LNCaP clone FGC (cell line): ENCODE measurements around the gene PRKCQ.

ENCODE experiments used
- DNase-seq: peaks from one replicate; pipeline ENCODE4 v3.0.0-alpha.2; 2011; ENCODE audit warnings: low read depth
- H3K4me3 ChIP-seq: 2 replicates; pipeline ENCODE4 v1.5.1; 2011; ENCODE audit warnings: mild to moderate bottlenecking, low read depth, low read length, control low read depth
- TF ChIP-seq, protein P1 (sequence below): IDR thresholded peaks from 2 replicates; pipeline ENCODE4 v1.5.1; 2012; ENCODE audit warnings: mild to moderate bottlenecking; ENCODE audit not compliant: control insufficient read depth, insufficient read depth; ENCODE audit errors: extremely low read depth

PRKCQ gene

DNA sequence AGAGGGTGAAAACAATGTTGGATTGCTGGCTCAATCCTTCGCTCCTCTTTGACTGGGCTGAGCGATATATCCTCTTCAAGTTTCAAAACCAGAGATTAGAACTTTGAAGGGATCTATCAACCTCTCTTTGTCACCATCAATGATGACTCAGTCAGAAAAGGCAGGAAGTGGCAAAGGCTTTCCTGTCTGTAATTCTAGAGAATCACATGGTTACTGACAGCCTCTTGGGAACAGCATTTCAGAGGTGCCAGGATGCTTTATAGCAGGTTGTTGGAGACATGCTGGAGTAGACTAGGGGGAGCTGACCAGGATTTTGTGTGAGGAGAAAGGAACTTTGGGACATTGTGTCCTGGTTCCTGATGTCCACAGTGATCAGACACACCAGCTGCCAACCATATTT, 81.3 kb downstream of the PRKCQ start:
- DNase-seq = no peak
- no peak overlapping the region for H3K4me3 ChIP-seq
- TF ChIP-seq, protein P1, sequence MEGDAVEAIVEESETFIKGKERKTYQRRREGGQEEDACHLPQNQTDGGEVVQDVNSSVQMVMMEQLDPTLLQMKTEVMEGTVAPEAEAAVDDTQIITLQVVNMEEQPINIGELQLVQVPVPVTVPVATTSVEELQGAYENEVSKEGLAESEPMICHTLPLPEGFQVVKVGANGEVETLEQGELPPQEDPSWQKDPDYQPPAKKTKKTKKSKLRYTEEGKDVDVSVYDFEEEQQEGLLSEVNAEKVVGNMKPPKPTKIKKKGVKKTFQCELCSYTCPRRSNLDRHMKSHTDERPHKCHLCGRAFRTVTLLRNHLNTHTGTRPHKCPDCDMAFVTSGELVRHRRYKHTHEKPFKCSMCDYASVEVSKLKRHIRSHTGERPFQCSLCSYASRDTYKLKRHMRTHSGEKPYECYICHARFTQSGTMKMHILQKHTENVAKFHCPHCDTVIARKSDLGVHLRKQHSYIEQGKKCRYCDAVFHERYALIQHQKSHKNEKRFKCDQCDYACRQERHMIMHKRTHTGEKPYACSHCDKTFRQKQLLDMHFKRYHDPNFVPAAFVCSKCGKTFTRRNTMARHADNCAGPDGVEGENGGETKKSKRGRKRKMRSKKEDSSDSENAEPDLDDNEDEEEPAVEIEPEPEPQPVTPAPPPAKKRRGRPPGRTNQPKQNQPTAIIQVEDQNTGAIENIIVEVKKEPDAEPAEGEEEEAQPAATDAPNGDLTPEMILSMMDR = no peak

DNA sequence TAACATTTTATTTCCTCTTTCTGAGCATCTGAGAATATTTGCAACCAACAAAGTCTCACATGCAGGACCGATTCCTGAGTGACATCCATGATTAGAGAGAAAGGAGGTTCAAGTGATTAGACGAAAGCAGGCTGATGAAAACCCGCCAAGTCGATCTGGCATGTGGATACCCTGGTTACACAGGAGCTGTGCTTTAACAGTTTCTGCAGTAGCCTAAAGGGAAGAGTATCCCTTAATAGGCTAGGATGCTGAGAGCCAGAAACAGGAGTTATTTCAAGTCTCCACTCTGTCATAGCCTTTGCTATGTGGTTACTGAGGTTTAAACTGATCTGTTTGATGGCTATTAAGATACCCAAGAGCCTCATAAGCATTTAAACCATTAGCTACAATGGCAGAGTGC, 82.5 kb downstream of the PRKCQ start:
- no peak for DNase-seq
- TF ChIP-seq, protein P1 = no peak
- H3K4me3 ChIP-seq = no peak overlapping the region

DNA sequence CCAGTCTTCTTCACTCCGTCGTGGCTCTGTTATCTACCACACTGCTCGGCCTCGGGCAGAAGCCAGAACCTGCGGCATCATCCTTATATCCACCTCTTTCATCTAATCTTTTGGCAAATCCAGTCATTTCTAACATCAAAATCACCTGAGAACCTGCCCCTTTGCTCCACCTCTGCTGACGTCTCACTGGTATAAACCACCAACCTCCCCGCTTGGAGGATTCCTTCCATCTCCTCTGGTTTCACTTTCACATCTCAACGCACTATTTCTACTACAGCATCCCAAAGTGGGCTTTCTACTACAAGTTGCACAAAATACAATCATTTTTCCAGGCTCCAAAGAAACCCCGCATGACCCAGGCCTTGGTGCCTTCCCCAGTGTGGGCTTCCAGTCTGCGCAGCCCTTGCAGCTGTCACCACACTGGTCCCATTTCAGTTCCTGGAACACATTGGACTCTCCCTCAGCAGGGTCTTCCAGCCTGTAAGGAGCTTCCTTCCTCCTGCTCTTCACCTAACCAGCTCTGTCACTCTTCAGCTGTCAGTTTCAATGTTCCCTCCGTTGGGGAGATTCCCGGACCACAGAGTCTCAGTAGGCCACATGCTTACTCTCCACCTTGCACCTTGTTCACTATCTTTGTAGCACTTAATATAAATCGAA, 85.0 kb downstream of the PRKCQ start:
- TF ChIP-seq, protein P1 = no peak
- no peak overlapping the region for H3K4me3 ChIP-seq
- DNase-seq = no peak

DNA sequence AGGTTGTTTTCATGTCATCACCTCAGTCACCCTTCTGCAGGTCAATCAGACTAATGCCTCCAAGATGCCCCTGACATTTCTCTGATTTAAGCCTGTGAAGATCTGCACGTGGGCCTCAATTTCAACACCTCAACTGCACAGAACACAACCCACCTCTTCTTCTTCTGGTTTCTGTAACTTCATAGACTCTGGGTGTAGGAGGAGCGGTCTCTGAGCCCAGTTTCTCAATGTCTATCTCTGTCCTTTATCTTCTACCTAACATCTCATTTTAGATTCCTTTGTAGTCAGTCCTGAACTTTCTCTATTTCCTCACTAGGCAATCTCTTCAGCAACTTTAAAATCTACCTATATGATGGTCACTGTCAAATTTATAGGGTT, 85.6 kb downstream of the PRKCQ start:
- DNase-seq = no peak
- no peak overlapping the region for H3K4me3 ChIP-seq

DNA sequence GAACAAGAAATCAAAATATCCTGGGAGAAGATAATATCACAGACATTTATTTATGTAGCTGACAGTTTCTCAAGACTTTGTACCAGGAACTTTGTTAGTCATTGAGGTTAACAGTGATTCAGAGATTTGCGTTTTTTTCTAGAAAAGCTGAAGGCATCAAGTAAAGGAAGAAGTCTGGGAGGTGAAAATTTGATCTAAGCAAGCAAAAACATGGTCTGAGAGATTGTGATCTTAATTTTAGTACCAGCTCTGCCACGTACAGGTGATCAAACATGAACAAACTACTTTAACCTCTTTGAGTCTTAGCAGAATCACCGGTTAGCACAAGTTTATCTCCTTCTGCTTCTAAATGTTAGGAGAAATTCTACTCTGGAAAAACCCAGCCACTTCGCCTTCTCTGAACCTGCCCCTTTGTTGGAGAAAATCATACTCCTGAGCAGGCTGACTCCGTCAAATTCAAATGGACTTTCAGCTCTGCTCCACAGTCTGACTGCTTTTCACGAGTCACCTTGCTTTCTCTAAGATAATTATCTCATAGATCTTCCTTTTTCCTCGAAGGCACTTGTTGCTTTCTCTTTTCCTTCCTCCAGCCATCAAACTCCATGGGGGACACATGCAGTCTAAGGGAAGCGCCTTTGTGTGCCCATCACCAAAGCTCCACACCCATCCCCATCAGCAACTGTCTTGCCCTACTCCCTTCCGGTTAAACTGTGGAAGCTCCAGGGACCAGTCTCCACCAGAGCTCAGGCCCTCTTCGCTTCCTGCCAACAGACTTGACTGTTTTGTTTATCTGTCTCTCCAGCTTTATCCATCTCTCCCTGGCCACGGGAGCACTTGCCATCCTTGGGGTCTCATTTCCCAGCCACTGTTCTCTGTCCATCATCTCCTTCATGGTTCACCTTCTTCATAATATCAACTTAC, 86.3 kb downstream of the PRKCQ start:
- no peak for DNase-seq
- TF ChIP-seq, protein P1 = no peak
- H3K4me3 ChIP-seq = no peak overlapping the region

More for the DNA sequence above, 85.6 kb downstream of the PRKCQ start:
- TF ChIP-seq, protein P1 = no peak

DNA sequence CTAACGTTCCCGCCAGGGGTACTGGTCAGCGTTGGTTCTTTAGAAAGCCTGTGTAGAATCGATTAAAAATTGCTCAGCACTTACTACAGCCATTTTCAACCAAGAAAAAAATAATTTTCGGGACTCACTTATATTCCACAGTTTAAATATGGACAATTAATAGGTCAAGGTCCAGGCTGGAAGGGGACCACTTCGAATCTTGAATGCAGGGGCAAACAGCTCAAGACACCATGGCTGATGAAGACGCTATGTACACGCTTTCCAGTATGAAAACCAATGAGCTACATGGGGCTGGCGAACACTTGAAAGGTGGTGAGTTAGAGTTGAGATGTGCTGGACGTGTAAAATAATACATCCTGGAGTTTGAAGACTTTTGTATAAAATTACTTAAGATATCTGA, 87.2 kb downstream of the PRKCQ start:
- DNase-seq = no peak
- H3K4me3 ChIP-seq = no peak overlapping the region
- TF ChIP-seq, protein P1 = no peak
